ENCODE results near the gene MS4A18.

- TF ChIP-seq ATF3 (IDR thresholded peaks at IDR 0.05) (no peak), EGR1 (IDR thresholded peaks at IDR 0.05; ENCODE audit: low read depth in 2 of 2) (no peak), CTCF (IDR thresholded peaks at IDR 0.05; ENCODE audit: low read depth, low read length, missing input control) (no peak), TAF1 (conservative IDR thresholded peaks at IDR 0.05) (no peak), YY1 (IDR thresholded peaks at IDR 0.05) (no peak), REST (IDR thresholded peaks at IDR 0.05) (no peak), JUND (IDR thresholded peaks at IDR 0.05) (no peak)
Observed at GRCh38 chr11:60765355-60765754, 40.8 kb downstream of the MS4A18 start.
